ENCODE data around the gene TAB2.
"Not testable (repeated sequence)": the region's sequence is repeated elsewhere in the genome, so short reads cannot be mapped to it uniquely, and the experiment has no call there.

The TAB2 gene

DNA sequence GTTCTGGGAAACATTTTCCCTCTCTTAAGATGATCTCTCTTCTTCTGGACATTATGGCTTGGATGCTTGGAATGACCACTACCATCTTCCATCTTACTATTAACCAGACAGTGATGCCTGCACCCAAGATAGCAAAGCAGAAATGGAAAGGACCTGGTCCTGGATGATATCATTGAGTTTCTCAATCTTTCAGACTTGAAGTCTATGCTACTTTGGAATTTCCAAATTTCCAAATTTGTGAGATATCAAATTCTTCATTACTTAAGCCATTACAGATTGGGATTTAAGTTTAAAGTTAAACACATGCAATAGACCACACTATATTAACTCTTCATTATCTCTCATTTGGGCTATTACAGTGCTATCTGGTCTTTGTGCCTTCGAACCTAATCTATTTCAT, 3.7 kb upstream of the TAB2 start:
- no peak for DNase-seq

DNA sequence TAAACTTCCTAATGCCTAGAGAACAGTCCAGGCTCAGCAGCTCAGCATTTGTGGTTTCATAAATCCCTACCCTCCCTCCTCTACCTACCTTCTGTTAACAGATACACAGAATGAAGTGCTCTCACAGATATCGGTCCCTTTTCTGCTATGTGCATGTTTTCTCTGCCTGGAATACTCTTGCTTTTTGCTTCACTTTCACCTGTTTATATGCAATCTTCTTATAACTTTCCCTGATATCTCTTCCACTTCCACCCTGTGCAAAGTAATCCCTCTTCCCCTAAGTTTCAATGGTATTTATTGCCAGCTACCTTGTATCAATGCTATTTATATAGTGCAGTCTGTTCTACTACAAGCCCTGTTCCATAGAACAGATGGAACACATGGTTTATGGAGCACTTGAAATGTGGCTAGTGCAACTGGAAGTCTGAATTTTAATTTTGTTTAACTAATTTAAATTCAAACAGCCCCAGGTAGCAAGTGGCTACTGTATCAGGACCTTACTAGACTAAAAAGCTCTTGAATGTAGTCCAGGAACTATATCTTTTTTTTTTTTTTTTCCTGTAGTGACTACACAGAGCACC, 3.1 kb upstream of the TAB2 start:
- DNase-seq: no peak

DNA sequence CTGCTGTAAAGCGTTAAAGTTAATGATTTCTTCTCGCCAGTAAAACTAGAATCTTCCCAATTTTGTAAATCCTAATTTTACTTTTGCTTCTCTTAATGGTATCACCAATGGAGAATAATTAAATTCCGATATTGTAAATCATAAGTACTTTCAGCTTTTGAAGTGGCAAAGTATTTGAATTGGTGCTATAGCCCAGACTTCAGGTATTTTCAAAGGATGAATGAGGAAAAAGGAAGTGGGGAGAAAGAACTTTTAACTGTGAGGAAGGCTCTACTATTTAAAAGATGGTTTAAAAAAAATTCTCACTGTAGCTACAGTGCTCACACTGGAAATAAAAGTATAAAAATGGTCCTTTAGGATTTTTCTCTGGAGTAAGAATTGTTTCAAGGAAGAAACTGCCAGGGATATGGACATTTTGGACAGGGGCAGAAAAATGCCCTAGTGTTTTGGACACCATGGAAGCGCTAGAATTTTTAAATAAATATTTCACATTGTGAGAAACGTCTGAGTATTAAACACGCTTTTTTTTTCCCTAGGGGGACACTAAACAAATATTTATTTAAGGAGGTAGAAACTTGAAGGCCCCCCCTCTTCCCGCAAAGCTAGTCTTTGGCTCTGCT, 1.3 kb upstream of the TAB2 start:
- DNase-seq: no peak

DNA sequence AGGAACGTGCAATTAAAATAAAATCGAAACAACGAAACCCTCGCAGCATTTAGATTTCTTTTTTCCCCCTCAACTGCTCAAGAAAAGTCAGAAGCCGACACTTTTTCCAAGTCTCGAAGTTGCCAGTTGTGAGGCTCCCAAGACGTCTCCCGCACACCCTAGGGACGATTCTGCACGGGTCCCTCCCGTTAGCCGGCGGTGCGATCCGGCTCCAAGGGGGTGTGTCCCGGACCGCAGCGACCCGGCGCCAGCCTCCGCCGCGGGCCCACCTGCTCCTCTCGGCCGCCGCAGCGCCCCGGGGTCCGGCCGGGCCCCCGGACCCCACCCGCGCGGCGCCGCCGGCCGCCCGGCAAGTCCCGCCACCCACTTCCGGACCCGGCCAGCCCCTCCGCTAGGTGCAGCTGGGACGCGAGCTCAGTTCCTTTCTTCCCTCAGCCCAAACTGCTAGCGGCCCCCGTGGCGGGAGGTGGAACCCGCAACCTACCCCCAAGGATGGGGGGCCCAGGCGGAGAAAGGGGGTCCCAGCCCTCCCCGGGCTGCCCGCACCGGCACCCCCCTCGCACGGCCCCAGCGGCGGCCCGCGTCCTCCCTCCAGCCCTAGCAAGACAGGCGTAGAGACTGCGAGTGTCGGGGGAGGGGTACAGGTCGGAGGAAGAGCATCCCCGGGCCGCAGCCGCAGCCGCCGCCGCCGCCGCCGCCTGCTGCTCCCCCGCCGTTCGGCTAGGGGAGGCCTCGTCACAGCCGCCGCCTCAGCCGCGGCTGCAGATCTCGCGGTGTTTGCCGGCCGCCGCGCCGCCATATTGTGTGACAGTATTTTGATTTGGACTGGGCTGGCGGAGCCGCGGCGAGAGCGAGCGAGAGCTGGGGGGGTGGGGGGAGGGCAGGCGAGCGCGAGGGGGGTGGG, 520 bp upstream of the TAB2 start:
- peak; percentile 95 for DNase-seq

DNA sequence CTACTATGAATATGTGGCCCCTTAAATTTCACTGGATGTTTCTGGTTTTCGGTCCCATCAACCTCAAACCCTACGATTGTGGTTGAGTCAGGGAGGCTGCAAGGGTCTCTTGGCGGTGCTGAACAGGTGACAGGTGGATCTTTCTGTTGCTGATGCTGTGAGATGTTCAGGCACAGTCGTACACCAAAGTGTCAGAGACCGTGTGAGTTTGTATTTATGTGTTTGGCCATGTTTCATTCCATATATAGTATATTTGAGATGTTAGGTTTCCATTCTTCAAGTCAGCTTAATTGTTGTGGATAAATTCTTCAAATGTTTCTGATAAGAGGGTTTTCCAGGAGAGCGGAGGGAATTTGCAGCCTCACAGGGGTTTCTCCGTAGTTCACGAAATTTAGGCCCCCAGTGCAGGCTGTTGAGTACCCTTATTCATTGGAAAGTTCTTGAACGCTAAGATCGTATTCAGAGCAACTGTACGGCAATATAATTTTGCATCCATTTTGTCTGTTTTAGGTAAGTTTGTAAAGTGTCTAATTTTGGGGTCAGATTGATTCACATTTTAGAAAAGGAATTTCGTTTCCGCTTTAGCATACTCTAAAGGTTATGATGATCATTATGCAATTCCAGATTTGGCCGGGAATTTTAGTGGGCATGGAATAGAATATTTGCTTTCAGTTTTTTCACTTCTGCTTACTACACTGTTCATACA, 1.2 kb downstream of the TAB2 start:
- peak; percentile 75 for DNase-seq

DNA sequence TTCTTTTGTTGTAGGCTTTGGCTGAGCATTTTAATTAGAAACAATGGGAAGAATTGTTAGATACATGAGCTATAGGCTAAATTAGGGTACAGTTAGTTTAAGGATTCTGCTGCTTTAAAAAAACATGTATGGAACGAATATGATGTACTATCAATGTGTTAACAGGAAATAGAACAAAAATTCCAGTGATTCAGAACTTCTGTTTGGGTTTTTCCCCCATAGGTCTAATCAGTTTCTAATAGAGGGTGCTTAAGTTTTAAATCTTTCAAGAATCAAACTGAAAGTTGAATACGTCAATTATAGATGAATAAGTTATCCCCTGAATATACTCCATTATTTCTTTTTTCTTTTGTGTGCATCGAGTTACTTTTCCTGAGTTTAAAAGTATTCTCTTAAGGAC, 1.9 kb downstream of the TAB2 start:
- DNase-seq: peak; percentile 39

DNA sequence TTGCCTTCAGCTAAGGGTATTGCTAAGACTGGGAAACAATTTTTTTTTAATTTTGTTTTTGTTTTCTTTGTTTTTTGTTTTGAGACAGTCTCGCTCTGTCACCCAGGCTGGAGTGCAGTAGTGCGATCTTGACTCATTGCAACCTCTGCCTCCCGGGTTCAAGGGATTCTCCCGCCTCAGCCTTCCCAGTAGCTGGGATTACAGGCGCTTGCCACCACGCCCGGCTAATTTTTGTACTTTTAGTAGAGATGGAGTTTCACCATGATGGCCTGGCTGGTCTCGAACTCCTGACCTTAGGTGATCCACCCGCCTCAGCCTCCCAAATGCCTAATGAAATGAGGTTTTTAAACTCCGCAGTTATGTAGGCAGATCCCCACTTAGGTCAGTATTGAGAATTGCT, 2.5 kb downstream of the TAB2 start:
- DNase-seq: not testable (repeated sequence)

DNA sequence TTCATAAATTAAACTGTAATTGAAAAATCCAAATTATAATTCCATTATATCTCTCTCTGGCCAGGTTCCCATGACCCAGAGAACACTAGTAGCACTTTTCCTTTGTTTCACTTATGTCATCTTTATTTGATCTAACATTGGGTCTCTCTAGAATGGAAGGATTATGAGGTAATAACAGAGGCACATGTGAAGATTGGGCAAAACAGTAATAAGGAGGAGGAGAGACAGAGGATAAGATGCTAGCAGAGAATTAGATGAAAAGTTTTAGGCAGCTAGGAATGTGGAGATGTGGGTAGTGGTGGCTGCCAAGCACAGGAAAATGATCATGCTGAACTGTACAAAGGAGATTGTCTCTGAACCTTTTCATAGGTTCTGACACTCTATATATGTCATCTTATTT, 3.3 kb downstream of the TAB2 start:
- peak; percentile 39 for DNase-seq

DNA sequence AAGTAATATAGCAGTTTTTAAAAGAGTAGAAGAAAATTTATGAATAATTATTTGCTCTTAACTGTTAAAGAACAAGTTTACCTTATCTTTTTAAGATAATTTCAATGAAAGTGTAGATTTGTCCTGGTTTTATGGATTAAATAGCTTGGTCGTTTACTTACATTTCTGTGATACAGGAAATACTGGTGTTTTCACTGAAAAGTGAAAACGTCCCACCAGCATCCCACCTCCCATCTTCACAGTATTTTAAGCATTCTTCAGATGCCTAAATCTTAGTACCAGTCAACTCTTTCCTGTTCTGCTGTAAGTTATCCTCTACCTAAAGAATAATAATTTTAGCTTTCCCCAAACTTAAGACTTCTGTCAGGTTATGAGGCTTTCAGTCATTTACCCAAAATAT, 5.8 kb downstream of the TAB2 start:
- DNase-seq: no peak

DNA sequence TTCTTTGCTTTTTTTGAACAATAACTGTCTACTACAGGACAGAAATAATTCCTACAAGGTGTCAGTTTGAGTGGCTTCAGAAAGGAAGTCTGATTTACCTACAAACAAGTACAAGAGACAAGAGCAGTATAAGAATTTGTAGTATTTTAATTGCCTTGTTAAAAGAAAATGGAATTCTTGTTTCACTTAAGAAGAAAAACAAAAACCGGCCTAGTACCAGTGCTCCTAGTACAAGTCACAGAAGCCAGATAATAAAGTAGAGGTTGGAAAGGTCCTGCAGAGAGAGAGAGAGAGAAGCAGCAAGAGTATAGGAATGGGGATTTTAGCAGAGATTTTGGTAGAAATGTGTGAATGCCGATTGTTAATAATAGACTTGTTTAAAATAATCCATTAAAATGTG, 6.4 kb downstream of the TAB2 start:
- DNase-seq: peak; percentile 29

DNA sequence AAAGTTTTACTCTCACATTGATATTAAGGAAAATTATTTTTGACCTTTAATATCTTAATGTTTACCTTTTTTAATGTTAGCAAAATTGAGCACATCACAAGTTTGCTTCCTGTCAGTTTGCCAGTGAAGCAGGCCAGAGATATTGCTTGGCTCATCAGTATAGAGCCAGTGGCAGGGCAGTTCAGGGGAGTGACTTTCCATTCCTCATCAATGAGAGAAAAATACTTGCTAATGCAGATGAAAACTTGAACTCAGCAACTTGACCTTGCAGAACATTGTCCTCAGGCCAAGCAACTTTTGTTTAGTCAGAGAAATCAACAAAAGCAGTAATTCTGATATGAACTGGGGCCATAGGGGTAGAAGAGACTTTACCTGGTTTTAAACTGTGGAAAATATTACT, 6.9 kb downstream of the TAB2 start:
- no peak for DNase-seq

DNA sequence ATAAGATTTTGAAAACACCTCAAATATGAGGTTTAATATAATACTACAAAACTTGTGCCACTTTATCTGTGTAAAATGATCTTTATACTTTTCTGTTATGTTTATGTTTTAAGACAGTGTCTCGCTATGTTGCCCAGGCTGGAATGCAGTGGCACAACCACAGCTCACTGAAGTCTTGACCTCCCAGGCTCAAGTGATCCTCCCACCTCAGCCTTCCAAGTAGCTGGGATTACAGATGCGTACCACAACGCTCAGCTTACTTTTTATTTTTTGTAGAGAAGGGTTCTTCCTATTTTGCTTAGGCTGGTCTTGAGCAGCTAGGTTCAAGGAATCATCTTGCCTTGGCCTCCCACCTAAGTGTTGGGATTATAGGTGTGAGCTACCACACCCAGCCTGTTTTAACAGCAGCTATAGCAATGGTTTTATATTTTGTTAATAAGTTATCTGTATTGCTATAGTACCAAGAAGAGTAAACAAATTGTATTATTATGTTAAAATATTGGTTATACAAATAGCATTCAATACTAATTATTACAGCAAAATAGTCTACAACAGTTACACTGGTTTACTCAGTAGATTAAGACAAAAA, 8.2 kb downstream of the TAB2 start:
- DNase-seq: no peak

DNA sequence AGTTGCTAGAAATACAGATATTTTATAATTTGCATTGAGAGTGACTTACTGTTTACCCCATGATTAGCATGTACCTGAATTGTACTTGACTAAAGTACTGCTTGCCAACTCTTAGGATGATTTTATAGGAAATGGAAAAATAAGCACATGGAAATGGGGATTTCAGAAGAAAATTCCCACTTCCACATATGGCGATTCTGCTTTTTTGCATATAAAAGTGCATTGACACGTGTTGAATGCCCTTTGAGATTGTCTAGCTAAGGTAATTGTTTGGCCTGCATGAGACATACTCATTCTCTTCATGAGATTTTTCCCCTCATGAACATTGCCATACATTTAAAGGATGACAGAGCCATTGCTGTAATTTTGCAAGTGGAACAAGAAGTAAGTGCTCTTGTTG, 10.1 kb downstream of the TAB2 start:
- no peak for DNase-seq

DNA sequence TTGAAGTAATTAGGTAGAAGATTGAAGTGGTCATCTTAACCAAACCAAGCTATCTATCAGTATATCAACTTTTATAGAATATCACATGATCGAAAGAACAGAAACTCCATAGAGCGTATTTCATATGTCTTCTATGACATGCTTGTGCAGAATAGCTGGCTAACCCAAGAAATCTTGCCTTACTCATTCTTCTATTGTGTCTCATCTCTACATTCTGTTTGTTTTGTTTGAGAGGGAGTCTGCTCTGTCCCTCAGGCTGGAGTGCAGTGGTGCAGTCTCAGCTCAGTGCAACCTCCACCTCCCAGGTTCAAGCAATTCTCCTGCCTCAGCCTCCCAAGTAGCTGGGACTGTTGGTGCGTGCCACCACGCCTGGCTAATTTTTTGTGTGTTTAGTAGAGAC, 10.6 kb downstream of the TAB2 start:
- DNase-seq: no peak

DNA sequence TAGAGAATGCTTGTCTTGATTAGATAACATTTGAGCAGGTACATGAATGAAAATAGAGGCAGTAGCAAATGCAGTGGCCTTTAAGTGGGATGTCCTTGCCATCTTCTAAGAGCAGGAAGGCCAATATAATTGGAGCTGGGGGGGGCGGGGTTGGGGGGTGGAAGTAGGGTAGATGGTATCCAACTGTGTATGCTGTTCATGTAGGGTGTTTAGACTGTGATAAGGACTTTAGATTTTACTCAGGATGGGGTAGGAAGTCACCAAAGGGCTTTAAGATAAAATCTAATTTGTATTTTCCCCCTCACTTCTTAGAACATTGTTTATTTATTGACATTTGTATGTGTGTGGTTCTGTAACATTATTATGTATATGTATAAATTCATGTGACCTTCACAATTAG, 12.0 kb downstream of the TAB2 start:
- no peak for DNase-seq

DNA sequence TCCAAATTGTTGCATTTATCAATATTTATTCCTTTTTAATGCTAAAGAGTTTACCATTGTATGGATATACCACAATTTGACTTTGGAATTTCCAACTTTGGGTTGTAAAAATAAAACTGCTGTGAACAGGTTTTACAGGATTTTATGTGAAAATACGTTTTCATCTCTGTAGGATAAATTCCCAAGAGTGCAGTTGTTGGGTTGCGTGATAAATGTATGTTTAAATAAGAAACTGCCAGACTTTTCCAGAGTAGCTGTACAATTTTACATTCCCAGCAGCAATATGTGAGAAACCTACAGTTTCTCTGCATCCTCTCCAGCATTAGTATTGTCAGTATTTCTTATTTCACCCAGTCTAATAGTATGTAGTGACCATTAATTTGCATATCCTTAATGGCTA, 12.6 kb downstream of the TAB2 start:
- DNase-seq: no peak

DNA sequence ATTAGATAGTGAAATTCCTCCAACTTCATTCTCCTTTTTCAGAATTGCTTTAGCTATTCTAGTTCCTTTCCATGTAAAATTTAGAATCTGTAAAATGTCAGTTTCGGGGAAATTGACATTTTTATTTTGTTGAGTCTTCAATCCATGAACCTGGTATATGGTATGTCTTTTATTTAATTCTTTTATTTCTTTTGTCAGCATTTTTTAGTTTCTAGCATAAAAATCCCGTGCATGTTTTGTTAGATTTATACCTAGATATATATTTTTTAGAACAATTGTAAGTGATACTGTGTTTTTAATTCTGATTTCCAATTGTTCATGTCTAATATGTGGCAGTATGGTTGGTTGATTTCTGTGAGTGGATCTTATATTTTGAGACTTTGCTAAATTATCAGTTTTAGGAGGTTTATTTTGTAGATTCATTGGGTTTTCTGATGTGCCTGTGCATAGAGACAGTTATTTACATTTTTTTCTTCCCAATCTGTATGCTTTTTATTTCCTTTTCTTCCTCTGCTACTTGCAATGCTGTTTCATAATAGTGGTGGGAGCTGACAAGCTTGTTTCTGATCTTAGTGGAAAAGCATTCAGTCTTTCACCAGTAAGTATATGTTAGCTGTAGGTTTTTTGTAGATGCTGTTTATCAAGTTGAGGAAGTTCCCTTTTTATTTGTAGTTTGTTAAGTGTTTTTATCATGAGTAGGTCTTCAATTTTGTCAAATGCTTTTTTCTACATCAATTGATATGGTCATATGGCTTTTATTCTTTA, 13.7 kb downstream of the TAB2 start:
- DNase-seq: peak; percentile 64

DNA sequence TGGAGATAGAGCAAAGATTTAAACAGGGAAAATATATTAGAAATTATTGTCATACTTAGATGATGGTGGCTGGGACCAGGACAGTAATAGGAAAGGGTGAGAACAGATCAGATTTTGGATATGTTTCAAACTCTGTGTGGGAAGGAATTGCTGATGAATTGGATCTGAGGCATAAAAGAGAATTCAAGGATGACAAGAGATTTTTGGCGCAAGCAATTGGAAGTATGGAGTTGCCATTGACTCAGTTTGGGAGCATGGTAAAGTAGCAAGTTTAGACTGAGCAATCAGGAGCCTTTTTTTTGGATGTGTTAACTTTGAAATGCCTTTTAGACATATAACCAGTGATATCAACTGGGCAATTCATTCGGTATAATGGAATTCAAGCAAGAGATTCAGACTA, 14.4 kb downstream of the TAB2 start:
- no peak for DNase-seq

DNA sequence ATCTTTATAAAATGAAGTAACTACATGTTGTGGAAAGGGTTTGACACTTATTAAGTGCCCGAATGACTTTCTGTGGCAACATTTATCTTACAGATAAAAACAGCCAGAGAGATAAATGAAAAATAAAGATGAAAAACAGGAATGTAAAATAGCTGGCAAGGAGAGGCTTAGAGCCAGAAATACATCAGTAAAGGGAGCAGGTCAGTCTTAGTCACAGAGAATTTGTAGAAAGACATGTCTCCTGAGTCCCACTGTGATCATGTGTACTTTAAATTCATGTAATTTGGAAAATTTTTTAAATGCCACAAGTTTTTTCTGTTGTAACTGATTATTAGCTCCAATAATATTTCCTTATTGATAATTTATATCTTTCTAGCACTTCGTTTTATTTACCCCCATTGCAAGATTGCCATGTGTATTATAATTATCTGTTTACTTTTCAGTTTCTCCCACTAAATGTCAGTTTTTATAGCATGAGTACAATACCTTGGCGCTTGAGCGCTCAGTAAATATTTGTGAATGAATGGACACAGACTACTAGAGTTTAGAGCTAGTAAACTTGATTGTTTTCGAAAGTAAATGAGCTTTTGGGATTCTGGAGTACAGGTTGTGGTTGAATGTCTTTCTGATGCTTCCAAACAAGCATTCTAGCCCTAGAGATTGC, 15.2 kb downstream of the TAB2 start:
- DNase-seq: no peak

DNA sequence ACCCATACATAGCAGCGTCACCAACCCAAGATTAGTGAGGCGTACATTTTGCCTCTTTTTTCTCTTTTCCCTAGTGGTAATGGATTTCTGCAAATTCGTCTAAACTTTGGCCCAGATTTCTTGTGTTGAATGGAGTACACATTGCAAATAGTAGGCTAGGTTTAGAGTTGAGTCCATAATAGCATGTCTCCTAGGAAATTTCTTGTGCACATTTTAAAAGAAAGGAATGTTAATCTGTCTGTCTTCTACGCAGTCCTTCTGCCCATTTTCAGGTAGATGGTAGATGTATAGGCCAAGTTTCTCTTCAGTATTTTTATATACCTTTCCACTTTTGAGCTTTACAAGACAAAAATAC, 15.7 kb downstream of the TAB2 start:
- DNase-seq: no peak

DNA sequence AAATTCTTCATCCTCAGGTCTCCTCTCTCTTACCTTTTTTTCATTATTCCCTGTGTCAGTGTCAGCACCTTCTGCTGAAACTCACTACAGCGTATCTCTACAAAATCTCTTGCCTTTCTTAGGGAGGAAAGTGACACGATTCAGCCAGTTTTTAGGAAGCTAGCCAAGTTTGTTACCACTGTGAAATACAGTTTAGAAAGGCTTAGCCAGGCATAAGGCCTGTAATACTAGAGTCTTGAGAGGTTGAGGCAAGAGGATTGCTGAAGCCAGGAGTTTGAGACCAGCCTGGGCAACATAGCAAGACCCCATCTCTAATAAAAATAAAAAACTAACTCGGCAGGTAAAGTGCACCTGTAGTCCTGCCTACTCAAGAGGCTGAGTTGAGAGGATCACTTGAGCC, 16.7 kb downstream of the TAB2 start:
- DNase-seq: peak; percentile 60

DNA sequence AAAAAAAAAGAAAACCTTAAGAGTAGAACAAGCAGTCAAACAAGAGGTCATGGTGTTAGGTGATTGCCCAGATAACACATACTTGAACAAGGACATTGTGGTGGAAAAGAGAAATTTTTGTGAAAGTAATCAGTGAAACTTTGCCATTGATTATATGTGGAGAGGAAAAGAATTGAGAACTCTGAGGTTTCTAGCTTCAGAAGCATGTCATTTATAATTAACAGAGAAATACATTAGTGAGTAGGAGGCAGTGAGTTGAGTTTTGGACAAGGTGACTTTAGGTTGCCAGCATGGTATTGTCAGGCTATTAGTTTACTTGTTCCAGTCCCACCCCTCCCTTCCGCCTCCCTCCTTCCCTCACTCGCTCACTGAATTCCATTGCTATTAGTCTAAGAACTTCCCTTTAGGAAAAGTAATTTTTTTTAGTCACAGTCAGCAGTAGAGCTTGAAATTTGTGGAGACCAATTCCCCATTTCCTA, 17.2 kb downstream of the TAB2 start:
- no peak for DNase-seq

Data from OCI-M1 (cell line).